Measurements from ENCODE around the gene ZNF185. TPM values are rescaled to one million over a fixed set of nuclear protein-coding genes. Genes with fewer than 3 reads are reported as not detected.

Gene ZNF185
- polyA plus RNA-seq, 3 donors: 39.1 to 82.9 (median 40.5) TPM

DNA sequence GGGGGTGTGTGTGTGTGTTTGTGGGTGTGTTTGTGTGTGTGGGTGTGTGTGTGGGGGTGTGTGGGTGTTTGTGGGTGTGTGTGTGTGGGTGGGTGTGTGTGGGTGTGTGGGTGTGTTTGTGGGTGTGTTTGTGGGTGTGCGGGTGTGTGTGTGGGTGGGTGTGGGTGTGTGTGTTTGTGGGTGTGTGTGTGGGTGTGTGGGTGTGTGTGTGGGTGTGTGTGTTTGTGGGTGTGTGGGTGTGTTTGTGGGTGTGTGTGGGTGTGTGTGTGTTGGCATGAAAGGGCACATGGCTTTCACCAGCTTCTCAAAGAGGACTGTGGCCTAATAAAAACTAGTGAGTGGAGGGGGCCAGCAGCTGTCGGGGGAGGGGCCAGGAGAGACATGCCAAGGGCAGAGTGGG lies 25.3 kb upstream of the ZNF185 start:
- no peaks in the 10 kb centered on the region for H3K4me1 ChIP-seq (ENCODE audit: control insufficient read depth in 1 of 2, insufficient read depth in 2 of 2, low read length in 2 of 2)
- H3K36me3 ChIP-seq (replicated peaks in 1 of 2; ENCODE audit: control insufficient read depth in 1 of 2, insufficient read depth in 2 of 2, low read length in 2 of 2): peaks cover 18 to 26% of the 10 kb centered on the region in 2 donors
- no peak overlapping the region for H2AFZ ChIP-seq (ENCODE audit: insufficient read depth, low read depth, low read length, poor library complexity, severe bottlenecking)
- H3K79me2 ChIP-seq (ENCODE audit: insufficient read depth, low read length): no peaks in the 10 kb centered on the region
- intact Hi-C loops (cut with micrococcal nuclease): no loop called here
- no peaks in the 10 kb centered on the region for H4K20me1 ChIP-seq (ENCODE audit: insufficient read depth, low read length)
- peaks cover 24 to 26% of the 10 kb centered on the region in 2 donors for H3K36me3 Mint-ChIP-seq
- H3K9me3 ChIP-seq (replicated peaks in 1 of 2; ENCODE audit: control insufficient read depth in 1 of 2, insufficient read depth in 1 of 2, low read length in 2 of 2): no peaks in the 10 kb centered on the region
- no peaks in the 10 kb centered on the region for H3K27me3 ChIP-seq (ENCODE audit: control insufficient read depth in 2 of 2, insufficient read depth in 2 of 2, low read length in 2 of 2)
- WGBS (ENCODE audit: insufficient coverage): 0% methylated on average over 1 of the region's 2 CpGs
- H3K9ac ChIP-seq (ENCODE audit: insufficient read depth, low read length, poor library complexity, severe bottlenecking): no peak overlapping the region
- peaks cover 3 to 9% (median 4%) of the 10 kb centered on the region in 3 donors for H3K27me3 Mint-ChIP-seq (ENCODE audit: low read depth in 3 of 3)
- H3K9me3 Mint-ChIP-seq: peaks cover 0 to 4% (median 2%) of the 10 kb centered on the region in 7 donors
- TF ChIP-seq, protein P1, sequence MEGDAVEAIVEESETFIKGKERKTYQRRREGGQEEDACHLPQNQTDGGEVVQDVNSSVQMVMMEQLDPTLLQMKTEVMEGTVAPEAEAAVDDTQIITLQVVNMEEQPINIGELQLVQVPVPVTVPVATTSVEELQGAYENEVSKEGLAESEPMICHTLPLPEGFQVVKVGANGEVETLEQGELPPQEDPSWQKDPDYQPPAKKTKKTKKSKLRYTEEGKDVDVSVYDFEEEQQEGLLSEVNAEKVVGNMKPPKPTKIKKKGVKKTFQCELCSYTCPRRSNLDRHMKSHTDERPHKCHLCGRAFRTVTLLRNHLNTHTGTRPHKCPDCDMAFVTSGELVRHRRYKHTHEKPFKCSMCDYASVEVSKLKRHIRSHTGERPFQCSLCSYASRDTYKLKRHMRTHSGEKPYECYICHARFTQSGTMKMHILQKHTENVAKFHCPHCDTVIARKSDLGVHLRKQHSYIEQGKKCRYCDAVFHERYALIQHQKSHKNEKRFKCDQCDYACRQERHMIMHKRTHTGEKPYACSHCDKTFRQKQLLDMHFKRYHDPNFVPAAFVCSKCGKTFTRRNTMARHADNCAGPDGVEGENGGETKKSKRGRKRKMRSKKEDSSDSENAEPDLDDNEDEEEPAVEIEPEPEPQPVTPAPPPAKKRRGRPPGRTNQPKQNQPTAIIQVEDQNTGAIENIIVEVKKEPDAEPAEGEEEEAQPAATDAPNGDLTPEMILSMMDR (IDR thresholded peaks at IDR 0.05): no peak
- DNase-seq: no peak
- H3K4me3 ChIP-seq (replicated peaks in 1 of 3; ENCODE audit: low read depth in 2 of 3, low read length in 3 of 3): no peak overlapping the region
- H3K4me1 Mint-ChIP-seq: no peaks in the 10 kb centered on the region
- no peak overlapping the region for H3K4me3 Mint-ChIP-seq
- H3K4me2 ChIP-seq (replicated peaks; ENCODE audit: extremely low read depth, low read length, poor library complexity, severe bottlenecking): no peak overlapping the region
- H3K27ac Mint-ChIP-seq: no peak overlapping the region
- H3K27ac ChIP-seq (ENCODE audit: low read depth in 1 of 2, low read length in 2 of 2): no peak overlapping the region

DNA sequence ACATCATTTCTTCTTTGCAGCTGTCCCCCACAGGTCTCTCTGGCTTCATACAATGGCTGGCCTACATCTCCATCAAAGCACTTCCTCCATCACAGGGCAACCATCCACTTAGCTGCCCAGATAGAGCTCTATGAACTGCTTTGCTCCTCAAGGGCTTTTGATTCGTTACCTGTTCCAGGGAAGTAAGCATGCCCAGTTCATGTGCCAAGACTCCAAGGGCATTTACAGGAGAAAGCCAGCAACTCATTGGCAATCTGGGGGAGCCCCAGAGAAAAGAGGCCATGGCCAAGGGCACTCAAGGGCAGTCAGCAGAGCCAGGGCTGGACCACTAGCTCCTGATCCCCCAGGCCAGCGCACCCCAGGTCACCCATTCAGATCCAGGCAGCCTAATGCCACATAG lies 24.5 kb upstream of the ZNF185 start:
- no peak for DNase-seq
- peaks cover 0 to 4% (median 0%) of the 10 kb centered on the region in 7 donors for H3K9me3 Mint-ChIP-seq
- Histone ChIP-seq H2AFZ (ENCODE audit: insufficient read depth, low read depth, low read length, poor library complexity, severe bottlenecking) (no peak overlapping the region), H3K9ac (ENCODE audit: insufficient read depth, low read length, poor library complexity, severe bottlenecking) (no peak overlapping the region), H3K9me3 (replicated peaks in 1 of 2; ENCODE audit: control insufficient read depth in 1 of 2, insufficient read depth in 1 of 2, low read length in 2 of 2) (no peaks in the 10 kb centered on the region), H3K4me1 (ENCODE audit: control insufficient read depth in 1 of 2, insufficient read depth in 2 of 2, low read length in 2 of 2) (no peaks in the 10 kb centered on the region), H3K79me2 (ENCODE audit: insufficient read depth, low read length) (no peaks in the 10 kb centered on the region), H3K27me3 (ENCODE audit: control insufficient read depth in 2 of 2, insufficient read depth in 2 of 2, low read length in 2 of 2) (no peaks in the 10 kb centered on the region), H3K36me3 (replicated peaks in 1 of 2; ENCODE audit: control insufficient read depth in 1 of 2, insufficient read depth in 2 of 2, low read length in 2 of 2) (peaks cover 13 to 18% of the 10 kb centered on the region in 2 donors), H4K20me1 (ENCODE audit: insufficient read depth, low read length) (no peaks in the 10 kb centered on the region), H3K4me2 (replicated peaks; ENCODE audit: extremely low read depth, low read length, poor library complexity, severe bottlenecking) (no peak overlapping the region), H3K27ac (ENCODE audit: low read depth in 1 of 2, low read length in 2 of 2) (no peak overlapping the region), H3K4me3 (replicated peaks in 1 of 3; ENCODE audit: low read depth in 2 of 3, low read length in 3 of 3) (no peak overlapping the region)
- TF ChIP-seq, protein P1 (IDR thresholded peaks at IDR 0.05): no peak
- H3K27me3 Mint-ChIP-seq (ENCODE audit: low read depth in 3 of 3): peaks cover 3 to 11% (median 4%) of the 10 kb centered on the region in 3 donors
- WGBS (ENCODE audit: insufficient coverage): no CpG with 5 or more reads among the region's 2 CpGs
- H3K4me3 Mint-ChIP-seq: no peak overlapping the region
- no peak overlapping the region for H3K27ac Mint-ChIP-seq
- intact Hi-C loops (cut with micrococcal nuclease): no loop called here
- H3K36me3 Mint-ChIP-seq: peaks cover 18 to 19% of the 10 kb centered on the region in 2 donors
- H3K4me1 Mint-ChIP-seq: no peaks in the 10 kb centered on the region

All from CD14-positive monocyte (primary cell).